HG02943 (cell line): ENCODE measurements around the gene CASK.

Experiments
- ATAC-seq: cut with Tn5 transposase; IDR thresholded peaks from one replicate; pipeline ENCODE4 v1.9.1; 2021; ENCODE audit warnings: mild to moderate bottlenecking, low read depth, moderate library complexity; ENCODE audit not compliant: unreplicated experiment

Gene CASK

DNA sequence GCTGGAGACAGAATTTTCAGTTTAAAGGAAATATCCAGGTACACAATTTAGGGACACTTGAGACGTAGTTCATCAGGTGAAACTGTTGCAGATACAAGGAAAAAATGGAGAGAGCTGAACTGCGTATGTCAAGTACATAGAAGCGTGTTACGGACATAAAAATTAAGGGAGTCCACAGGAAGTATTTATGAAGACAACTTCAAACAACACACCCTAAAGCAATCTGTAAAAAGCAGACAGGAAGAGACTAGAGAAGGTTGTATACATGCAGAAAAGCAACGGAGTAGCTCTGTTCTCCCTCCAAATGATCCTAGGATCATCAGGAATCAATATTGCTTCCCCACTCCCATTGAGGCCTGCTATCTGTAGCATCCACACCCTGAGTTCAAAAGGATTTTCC, 5.8 kb downstream of the CASK start:
- ATAC-seq = no peak

DNA sequence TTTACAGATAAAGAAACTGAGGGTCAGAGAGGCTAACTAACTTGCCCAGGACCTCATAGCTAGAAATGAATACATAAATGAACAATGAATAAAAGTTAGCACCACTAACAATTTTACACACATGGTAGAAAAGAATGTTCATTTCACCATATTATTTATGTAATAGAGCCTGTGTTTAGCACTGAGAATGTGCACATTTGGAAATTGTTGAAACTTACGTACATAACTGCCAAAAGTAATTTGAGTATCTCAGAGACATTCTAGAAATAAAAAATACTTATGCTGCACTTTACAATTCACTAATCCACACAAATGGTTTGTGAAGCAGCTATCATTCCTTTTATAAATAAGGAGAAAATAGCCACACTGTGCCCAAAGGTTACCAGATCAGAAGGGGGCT, 9.9 kb downstream of the CASK start:
- ATAC-seq = no peak

DNA sequence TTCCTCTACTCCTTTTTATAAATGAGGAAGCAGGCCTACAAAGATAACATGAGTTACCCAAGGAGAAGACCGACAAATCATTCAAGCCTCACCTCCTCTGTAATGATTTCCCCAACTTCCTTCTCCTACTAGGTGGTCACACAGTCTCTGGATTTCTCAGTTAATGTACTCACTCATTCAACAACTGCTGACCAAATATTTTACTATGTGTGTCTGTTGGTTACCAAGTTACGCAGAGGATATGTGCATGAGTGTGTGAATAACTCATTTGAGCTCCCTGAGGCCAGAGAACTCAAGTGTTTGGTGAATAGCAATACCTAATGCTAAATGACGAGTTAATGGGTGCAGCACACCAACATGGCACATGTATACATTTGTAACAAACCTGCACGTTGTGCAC, 10.4 kb downstream of the CASK start:
- ATAC-seq = no peak

DNA sequence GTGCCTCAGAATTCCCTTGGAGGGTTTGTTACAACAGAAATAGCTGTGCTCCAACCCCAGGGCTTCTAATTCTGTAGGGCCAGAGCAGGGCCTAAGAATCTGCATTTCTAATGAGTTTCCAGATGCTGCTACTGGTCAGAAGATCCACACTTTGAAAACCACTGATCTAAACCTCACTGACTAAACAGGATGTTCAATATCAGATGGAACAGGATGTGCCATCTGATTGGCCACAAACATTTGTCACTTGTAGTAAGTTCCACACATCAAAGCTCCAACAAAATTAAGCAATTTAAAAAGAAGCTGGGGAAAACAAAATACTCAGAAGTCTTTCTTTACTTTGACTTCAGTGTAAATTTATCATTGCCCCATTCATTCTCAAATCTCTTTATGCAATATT, 14.3 kb downstream of the CASK start:
- no peak for ATAC-seq

DNA sequence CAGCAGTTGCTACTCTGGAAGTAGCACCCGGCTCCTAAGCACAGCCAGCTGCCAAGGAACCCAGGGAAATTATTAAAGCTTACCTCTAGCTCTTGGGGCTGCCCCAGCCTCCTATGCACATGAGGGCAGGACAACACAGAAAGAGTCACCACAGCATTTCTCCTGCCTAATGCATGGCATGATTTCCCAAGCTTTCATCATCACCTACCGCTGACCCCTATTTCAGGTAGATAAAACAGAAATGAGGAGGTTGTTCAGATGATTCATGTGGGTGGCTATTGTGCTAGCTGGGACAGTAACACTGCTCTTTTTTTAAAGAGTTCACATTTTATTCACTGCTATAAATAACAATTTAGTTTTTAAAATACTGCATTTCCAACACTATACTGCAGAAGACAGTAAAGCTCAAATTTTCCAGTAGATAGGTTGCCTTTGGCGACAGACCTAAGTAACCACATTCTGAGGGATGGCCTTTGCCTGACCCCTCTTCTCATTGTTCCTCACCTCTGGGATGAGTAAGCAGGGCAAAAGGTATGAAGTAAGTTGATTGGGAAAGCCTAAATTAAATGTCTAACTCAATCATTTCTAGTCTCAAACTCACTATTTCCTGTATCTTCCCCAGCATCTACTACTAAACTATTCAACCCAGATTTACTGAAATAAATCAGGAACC, 16.7 kb downstream of the CASK start:
- no peak for ATAC-seq

DNA sequence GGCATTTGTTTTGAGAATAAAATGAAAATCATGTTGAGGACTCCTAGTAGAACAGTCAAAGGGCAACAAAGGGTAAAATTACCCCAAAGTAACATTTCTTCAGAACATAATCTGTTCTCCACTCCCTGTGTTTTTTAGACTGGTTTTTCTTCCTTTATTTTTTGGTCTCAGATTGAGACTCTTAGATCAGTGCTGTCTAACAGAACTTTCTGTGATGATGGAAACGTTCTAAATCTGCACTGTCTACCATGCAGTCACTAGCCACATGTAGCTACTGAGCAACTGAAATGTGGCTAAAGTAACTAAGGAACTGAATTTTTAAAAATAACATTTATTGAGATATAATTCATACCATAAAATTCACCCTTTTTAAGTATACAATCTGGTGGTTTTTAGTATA, 19.8 kb downstream of the CASK start:
- ATAC-seq = no peak

DNA sequence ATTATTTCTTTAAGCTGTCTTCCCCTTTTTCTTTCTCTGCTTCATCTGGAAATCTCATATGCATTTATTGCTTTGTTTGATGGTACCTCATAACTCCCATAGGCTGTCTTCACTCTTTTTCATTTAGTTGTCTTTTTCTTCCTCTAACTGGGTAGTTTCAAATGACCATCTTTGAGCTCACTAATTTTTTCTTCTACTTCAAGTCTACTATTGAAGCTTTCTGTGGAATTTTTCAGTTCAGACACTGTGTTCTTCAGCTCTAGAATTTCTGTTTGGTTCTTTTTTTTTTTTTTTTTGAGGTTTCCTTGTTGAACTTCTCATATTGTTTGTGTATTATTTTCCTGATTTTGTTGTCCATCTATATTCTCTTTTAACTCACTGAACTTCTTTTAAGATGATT, 23.0 kb downstream of the CASK start:
- no peak for ATAC-seq

DNA sequence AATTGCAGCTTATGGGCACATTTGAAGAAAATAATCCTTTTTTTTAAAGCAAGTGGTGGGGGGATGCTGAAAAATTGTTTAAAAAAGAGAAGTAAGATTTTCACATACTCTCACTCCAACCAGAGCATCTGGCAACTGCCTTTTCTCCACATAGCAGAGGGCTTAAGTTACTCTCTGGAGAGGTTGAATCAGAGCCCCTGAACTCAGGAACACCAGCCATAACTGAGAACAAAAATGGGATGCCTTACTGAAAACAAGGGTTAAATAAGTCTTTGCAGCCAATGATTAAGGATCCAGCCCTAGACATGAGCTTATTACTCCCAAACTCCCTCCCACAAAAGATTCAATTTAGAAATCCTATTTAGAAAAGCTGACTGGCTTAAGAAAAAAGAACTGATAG, 27.5 kb downstream of the CASK start:
- ATAC-seq = no peak

DNA sequence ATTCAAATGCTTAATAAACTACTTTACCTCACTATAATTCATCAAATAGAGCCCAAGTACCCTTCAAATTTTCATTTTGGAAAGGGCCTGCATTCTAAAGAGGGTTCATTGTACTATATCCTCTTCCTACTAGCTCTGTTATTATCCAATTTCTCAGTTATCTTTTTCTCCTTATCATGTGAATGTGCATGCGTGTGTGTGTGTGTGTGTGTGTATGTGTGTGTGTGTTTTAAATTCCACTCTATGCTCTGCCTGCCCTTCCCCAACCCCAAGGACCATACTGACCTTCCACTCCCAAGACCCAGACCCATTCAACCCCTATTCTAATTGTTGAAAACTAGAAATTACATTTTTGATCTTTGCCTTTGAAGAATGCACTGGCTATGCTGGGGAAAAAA, 33.3 kb downstream of the CASK start:
- no peak for ATAC-seq

DNA sequence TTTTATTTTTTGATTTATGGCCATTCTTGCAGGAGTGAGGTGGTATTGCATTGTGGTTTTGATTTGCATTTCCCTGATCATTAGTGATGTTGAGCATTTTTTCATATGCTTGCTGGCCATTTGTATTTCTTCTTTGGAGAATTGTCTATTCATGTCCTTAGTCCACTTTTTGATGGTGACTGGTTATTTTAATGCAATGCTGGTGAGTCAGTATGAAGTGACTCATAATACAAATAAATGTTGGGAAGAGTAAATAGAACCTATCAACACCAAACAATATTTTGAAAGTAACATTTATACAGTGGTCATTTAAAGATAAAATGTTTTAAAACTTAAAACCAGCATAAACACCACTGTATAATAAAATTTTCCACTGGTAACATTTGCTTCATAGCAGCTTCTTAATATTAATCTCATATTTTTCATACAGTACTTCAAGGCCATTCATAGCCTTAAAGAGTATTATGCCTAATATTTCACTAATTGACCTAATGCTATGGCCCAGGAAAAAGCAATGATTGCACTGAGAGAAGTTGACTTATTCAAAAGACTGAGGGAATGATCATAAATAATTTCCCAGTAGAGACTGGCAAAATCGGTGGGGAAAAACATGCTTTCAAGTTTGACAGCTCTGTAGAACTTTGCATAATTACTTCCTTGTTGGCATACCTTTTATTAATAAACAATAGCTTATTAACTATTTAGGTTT, 33.9 kb downstream of the CASK start:
- no peak for ATAC-seq

DNA sequence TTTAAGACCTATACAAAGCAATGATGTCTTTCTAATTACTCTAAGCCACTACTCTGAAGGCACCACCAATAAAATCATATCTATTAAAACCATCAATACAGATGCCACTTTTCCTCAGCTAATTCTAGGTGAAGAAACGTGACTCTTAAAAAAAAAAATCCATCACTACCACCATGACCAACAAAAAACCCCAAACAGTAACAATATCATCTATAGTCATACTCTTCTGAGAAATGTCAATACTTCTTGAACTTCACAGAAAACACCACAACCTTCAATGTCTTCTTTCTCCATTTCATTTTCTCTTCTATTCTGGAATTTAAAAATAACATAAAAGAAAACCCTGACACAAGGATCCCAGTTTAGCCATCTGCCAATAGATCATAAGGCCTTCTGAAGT, 35.7 kb downstream of the CASK start:
- no peak for ATAC-seq

DNA sequence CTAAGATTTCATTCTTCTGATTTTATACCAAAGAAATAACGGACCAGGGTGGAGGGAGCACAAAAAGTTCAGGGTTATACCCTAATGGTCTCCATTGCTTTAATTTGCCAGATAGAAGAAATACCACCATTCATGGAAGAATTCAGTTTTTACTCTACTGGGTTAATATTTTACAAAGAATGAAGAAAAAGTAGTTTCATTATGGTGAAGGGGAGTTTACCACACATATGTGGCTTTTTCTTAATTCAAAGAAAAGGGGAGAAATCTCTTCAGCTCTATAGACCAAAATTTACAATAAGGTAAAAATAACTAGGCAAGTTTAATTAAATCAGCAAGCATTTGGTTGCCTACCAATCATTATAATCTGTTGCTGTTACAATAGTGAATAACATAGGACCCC, 37.6 kb downstream of the CASK start:
- no peak for ATAC-seq

DNA sequence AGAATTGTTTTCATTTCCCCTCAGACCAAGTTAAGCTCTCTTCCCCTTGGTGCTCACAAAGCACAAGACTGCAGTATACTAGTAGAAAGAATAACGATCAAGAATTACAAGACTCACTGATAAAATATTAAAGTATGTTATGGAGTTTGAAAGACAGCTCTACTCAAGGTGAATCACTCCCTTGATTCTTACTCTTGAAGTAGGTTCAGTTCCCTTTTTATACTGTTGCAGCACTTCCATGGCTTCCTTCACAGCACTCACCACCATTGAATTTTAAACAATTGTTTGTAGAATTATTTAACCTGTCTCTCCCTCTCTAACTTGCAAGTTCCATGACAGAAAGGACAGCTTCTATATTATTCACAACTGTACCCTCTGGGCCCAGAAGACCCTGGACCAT, 42.2 kb downstream of the CASK start:
- ATAC-seq = no peak

DNA sequence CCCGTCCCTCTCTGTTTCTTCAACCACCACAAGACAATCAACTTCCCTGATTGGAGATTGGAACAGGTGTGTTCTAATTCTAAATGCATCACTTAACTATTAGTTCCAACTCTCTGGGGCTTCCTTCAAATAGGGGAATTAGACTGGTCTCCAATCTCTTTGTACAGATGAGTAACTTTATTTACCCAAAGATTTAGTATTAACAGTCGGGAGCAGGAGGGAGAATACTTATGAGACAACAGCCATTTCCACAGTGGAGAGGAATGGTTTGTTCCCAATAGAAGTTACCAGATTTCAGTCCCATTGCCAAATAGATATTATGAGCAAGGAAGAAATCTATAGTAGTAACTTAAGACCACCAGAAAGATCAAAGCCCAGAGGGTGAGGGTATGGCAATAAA, 46.2 kb downstream of the CASK start:
- no peak for ATAC-seq

DNA sequence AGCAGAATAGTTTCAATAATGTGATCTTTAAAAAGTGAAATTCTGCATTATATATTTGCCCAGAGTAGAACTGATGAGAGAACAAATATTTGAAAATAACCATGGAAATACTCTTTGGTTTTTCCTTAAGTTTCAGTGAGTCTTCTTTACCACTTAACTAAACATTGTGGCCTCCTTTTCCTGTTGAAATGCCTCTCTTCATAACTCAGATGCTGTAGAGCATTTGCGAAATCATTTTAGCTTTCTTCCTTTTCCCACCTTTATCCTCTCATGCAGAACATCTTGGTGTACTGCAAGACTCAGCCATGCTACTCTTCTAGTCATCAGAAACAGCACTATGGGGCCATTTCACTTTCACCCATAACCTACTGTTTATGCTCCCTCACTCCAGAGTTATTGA, 48.2 kb downstream of the CASK start:
- no peak for ATAC-seq

DNA sequence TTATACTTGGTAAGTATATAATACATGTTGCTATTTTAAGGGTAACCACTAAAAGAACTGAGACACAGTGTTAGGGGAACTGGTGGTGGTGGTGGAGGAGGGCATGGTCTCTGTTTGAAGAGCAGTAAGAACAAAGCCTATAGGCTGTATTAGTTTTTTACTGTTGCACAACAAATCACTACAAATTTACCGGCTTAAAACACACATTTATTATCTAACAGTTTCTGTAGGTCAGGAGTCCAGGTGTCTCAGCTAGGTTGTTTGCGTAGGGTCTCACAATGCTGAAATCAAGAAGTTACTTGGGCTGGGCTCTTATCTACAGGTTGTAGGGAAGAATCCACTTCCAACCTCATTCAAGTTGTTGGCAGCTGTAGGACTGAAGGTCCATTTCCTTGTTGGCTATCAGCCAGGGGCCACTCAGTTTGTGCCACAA, 52.6 kb downstream of the CASK start:
- no peak for ATAC-seq

DNA sequence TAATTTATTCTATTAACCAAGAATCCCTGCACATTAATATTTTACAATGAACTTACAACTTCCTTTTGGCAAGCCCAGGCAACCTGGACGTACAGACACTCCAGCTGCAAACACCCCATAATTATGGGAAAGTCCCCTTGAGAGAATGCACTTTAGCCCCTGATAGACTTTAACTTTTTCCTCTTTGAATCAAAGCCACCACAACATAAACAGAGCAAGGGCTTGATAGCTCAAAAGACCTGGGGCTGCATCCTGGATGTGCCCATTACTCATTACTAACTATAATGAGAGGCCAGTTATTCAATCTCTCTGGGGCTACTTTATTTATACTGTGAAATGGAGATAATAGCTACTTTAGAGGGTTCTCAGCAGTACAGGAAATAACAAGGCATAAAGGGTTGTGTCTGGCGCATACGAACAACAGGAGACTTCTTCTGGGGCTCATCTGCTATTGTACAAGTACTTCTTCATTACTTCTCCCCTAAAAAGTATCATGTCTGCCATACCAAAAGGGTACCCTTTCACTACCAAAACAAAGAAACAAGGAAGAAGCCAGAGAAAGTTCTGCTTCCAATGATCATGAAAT, 54.9 kb downstream of the CASK start:
- no peak for ATAC-seq

DNA sequence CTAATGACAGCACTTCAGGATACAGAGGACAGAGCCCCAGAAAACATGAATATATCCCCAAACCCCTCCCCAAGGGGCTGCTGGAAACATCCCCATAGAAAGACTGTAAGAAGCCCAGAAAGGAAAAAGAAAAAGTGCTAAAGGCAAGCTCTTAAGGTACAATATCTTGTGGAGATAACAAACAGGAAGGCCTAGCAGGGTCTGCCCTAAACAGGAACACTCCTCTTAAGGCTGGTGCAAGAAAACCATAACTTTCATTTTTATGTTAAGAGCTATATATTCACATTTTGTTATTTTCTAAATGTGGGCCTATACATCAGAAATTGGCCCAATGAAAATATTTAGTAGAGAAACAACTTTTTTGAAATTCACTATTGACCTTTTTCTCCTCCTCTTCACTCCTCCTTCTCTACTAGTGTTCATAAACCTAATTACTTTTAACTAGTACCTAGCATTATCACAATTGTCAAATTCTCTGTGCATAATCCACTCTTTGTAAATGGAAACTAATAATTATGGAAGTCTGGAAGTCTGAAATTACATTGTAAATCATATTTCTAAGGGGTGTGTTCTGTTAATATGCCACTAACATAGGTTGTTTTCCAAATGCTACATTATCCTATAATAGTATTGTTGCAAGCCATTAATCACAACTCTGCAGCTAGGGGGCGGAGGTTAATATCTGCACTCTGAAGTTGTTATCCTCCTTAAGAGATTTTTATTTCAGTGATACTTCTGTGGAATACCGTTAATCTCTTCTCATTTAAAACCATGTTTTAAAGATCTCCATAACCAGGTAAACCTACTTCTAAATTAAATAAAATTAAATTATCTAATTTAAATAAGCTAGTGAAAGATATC, 59.8 kb downstream of the CASK start:
- no peak for ATAC-seq

DNA sequence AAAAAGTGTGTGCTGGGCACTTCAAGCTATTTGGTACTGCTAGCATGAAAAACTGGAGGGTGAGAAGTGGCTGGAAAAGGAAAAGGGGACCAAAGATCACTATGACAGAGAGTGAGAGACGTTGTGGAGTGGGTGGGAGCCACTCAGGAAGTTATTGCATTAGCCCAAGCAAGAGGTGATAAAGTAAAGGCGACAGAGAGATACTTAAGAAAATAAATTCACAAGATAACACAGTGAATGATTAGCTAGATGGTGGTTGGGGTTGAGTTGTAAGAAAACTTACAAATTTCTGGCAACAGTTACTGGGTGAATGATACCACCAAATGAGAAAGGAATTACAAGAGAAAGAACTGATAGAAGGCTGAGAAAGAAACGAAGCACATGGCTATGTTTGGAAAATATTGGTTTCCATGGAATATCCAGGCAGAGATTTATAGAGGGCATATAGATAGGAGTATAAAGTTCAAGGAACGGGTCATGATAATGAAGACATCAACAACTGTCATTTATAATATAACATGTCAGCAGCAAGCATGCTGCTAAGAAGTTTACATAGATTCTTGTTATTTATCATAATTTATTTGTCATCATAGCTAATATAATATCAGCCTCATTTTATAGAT, 60.7 kb downstream of the CASK start:
- ATAC-seq = no peak

DNA sequence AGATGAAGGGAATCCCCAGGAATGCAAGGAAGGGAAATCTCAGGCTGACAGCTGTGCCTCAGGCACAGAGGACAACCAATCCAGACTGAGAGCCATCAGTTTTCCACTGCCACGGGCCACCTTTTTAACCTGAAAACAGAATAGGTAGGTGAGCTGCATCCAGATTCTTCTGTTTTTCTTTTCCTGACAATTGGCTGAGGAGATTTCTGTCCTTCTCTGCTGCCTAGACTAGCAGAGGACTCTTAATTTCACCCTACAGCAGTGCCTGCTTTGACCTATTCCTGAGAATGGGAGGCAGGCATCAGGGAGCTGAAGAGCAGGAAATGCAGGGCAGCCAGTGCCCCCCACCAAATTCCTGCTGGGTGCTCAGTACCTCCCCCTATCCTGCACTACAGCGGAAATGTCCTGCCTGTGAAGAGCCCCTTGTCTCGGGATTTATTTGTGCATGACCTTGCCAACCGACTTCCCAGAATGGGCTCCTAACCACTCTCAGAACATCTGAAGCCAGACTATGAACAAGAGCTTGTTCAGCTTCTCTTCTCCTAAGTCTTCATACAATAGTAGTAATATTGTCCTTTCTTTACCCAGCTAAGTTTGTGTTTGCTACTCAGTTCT, 65.1 kb downstream of the CASK start:
- no peak for ATAC-seq
